ENCODE measurements around the gene SLC4A5.

GRCh38 chr2:74364533-74365505, 21.6 kb upstream of the SLC4A5 start:
- no peak for TF ChIP-seq EP300 (IDR thresholded peaks at IDR 0.05)
- TF ChIP-seq CTCF (IDR thresholded peaks at IDR 0.05), result no peak
